ENCODE results near the gene MICALL1. TPM values are rescaled to one million over a fixed set of nuclear protein-coding genes. Genes with fewer than 3 reads are reported as not detected.

MICALL1 gene
- total RNA-seq, 1 experiment from 2014 or later = 47.2 TPM

DNA sequence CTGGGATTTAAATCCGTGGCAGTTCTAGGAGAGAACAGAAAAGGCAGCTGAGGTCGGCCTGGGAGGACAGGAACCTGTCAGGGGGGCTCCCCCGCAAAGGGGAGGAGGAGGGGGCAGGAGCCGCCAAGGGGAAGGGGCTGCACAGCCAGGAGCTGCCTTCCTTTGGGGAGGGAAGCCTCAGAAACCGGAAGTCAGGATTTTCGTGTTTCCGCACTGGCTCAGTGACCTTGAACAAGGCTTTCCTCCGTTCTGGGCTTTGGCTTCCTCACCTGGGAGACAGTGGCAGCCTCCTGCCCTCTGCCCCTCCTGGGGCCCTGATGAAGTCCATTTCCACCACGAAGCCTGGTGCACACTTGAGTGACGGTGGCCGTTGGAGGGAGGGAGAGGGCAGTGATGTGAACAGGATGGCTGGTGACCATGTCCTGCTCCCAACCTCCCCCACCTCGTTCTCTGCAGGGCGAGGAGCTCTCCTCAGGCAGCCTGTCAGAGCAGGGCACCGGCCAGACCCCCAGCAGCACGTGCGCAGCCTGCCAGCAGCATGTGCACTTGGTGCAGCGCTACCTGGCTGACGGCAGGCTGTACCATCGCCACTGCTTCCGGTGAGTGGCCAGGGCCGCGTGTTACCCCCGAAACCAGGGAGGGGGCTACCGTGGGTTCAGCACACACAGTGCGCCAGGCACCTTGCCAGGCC lies 12.6 kb downstream of the MICALL1 start (continued):
- TF ChIP-seq, protein P1, sequence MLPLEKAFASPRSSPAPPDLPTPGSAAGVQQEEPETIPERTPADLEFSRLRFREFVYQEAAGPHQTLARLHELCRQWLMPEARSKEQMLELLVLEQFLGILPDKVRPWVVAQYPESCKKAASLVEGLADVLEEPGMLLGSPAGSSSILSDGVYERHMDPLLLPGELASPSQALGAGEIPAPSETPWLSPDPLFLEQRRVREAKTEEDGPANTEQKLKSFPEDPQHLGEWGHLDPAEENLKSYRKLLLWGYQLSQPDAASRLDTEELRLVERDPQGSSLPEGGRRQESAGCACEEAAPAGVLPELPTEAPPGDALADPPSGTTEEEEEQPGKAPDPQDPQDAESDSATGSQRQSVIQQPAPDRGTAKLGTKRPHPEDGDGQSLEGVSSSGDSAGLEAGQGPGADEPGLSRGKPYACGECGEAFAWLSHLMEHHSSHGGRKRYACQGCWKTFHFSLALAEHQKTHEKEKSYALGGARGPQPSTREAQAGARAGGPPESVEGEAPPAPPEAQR (CRISPR knock-in tag; IDR thresholded peaks at IDR 0.05) = no peak
- TF ChIP-seq OVOL2 (CRISPR knock-in tag; IDR thresholded peaks at IDR 0.05; ENCODE audit: borderline replicate concordance) (no peak), PRRX2 (CRISPR knock-in tag; IDR thresholded peaks at IDR 0.05) (no peak), SMAD4 (CRISPR knock-in tag; IDR thresholded peaks at IDR 0.05) (no peak), MYBL2 (CRISPR knock-in tag; IDR thresholded peaks at IDR 0.05) (no peak), GTF2I (CRISPR knock-in tag; conservative IDR thresholded peaks at IDR 0.05) (no peak), EMX1 (CRISPR knock-in tag; IDR thresholded peaks at IDR 0.05) (no peak), ZNF416 (CRISPR knock-in tag; IDR thresholded peaks at IDR 0.05) (no peak), ZBTB21 (CRISPR knock-in tag; IDR thresholded peaks at IDR 0.05; ENCODE audit: borderline replicate concordance) (no peak), ZNF138 (CRISPR knock-in tag; conservative IDR thresholded peaks at IDR 0.05) (no peak), SOX15 (CRISPR knock-in tag; IDR thresholded peaks at IDR 0.05) (no peak), ZNF671 (CRISPR knock-in tag; IDR thresholded peaks at IDR 0.05) (no peak)
- TF ChIP-seq, protein P2, sequence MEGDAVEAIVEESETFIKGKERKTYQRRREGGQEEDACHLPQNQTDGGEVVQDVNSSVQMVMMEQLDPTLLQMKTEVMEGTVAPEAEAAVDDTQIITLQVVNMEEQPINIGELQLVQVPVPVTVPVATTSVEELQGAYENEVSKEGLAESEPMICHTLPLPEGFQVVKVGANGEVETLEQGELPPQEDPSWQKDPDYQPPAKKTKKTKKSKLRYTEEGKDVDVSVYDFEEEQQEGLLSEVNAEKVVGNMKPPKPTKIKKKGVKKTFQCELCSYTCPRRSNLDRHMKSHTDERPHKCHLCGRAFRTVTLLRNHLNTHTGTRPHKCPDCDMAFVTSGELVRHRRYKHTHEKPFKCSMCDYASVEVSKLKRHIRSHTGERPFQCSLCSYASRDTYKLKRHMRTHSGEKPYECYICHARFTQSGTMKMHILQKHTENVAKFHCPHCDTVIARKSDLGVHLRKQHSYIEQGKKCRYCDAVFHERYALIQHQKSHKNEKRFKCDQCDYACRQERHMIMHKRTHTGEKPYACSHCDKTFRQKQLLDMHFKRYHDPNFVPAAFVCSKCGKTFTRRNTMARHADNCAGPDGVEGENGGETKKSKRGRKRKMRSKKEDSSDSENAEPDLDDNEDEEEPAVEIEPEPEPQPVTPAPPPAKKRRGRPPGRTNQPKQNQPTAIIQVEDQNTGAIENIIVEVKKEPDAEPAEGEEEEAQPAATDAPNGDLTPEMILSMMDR (IDR thresholded peaks at IDR 0.05) = no peak
- TF ChIP-seq, protein P3, sequence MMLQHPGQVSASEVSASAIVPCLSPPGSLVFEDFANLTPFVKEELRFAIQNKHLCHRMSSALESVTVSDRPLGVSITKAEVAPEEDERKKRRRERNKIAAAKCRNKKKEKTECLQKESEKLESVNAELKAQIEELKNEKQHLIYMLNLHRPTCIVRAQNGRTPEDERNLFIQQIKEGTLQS (CRISPR knock-in tag; conservative IDR thresholded peaks at IDR 0.05) = no peak
- TF ChIP-seq, protein P4, sequence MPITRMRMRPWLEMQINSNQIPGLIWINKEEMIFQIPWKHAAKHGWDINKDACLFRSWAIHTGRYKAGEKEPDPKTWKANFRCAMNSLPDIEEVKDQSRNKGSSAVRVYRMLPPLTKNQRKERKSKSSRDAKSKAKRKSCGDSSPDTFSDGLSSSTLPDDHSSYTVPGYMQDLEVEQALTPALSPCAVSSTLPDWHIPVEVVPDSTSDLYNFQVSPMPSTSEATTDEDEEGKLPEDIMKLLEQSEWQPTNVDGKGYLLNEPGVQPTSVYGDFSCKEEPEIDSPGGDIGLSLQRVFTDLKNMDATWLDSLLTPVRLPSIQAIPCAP (CRISPR knock-in tag; IDR thresholded peaks at IDR 0.05) = no peak
- TF ChIP-seq, protein P5, sequence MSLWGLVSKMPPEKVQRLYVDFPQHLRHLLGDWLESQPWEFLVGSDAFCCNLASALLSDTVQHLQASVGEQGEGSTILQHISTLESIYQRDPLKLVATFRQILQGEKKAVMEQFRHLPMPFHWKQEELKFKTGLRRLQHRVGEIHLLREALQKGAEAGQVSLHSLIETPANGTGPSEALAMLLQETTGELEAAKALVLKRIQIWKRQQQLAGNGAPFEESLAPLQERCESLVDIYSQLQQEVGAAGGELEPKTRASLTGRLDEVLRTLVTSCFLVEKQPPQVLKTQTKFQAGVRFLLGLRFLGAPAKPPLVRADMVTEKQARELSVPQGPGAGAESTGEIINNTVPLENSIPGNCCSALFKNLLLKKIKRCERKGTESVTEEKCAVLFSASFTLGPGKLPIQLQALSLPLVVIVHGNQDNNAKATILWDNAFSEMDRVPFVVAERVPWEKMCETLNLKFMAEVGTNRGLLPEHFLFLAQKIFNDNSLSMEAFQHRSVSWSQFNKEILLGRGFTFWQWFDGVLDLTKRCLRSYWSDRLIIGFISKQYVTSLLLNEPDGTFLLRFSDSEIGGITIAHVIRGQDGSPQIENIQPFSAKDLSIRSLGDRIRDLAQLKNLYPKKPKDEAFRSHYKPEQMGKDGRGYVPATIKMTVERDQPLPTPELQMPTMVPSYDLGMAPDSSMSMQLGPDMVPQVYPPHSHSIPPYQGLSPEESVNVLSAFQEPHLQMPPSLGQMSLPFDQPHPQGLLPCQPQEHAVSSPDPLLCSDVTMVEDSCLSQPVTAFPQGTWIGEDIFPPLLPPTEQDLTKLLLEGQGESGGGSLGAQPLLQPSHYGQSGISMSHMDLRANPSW (CRISPR knock-in tag; conservative IDR thresholded peaks at IDR 0.05; ENCODE audit: low read depth) = no peak

DNA sequence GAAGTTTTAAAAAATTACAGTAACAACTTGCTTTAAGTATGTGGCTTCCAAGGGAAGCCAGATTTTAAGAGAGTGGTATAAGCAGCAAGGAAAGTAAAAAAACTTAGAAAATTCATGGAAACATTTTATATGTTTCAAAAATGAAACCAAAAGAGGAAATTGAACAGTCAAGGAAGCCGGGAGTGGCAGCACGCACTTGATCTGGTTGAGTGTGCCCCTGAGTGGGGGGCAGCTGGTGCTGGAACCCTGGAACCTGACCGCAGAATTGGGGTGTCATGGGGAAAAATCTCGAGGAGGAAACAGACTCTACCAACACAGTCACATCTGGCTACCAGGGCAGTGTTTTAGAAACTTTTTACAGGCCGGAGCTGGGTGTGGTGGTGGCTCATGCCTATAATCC lies 14.0 kb downstream of the MICALL1 start:
- ATAC-seq (no peak), DNase-seq (ENCODE audit: low spot score) (no peak)
- H3K36me3 Mint-ChIP-seq = peaks cover 11% of the 10 kb centered on the region
- no peaks in the 10 kb centered on the region for H3K4me1 Mint-ChIP-seq
- H3K4me3 Mint-ChIP-seq = no peak overlapping the region
- peak overlapping the region; percentile 41; the same call in 1 of the 2 replicates for H3K27ac Mint-ChIP-seq
- ChIA-PET POLR2A (no interaction called here), CTCF (interaction anchor here (0.7 kb wide), 1 partner anchor 116 kb away, joined by 5 read pairs; no protein-coding TSS in a partner anchor)
- H3K9me3 Mint-ChIP-seq = no peaks in the 10 kb centered on the region
- H3K27me3 Mint-ChIP-seq (ENCODE audit: low read depth) = no peaks in the 10 kb centered on the region
- TF ChIP-seq FOXP1 (CRISPR knock-in tag; IDR thresholded peaks at IDR 0.05; ENCODE audit: borderline replicate concordance) (no peak), FOXJ3 (CRISPR knock-in tag; IDR thresholded peaks at IDR 0.05; ENCODE audit: borderline replicate concordance) (no peak), ATF1 (CRISPR knock-in tag; IDR thresholded peaks at IDR 0.05) (no peak), FOXK1 (CRISPR knock-in tag; IDR thresholded peaks at IDR 0.05) (no peak), GRHL2 (CRISPR knock-in tag; IDR thresholded peaks at IDR 0.05; ENCODE audit: insufficient replicate concordance, severe bottlenecking) (no peak), HMGA2 (CRISPR knock-in tag; IDR thresholded peaks at IDR 0.05) (no peak)
- TF ChIP-seq, protein P6, sequence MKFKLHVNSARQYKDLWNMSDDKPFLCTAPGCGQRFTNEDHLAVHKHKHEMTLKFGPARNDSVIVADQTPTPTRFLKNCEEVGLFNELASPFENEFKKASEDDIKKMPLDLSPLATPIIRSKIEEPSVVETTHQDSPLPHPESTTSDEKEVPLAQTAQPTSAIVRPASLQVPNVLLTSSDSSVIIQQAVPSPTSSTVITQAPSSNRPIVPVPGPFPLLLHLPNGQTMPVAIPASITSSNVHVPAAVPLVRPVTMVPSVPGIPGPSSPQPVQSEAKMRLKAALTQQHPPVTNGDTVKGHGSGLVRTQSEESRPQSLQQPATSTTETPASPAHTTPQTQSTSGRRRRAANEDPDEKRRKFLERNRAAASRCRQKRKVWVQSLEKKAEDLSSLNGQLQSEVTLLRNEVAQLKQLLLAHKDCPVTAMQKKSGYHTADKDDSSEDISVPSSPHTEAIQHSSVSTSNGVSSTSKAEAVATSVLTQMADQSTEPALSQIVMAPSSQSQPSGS (CRISPR knock-in tag; IDR thresholded peaks at IDR 0.05; ENCODE audit: borderline replicate concordance, low read depth) = no peak
- TF ChIP-seq, protein P7, sequence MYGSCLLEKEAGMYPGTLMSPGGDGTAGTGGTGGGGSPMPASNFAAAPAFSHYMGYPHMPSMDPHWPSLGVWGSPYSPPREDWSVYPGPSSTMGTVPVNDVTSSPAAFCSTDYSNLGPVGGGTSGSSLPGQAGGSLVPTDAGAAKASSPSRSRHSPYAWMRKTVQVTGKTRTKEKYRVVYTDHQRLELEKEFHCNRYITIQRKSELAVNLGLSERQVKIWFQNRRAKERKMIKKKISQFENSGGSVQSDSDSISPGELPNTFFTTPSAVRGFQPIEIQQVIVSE (CRISPR knock-in tag; IDR thresholded peaks at IDR 0.05; ENCODE audit: borderline replicate concordance) = no peak

Measured in WTC11 (cell line).